DND-41 (cell line): ENCODE results near the gene RAC2.

Source experiments
- ATAC-seq: fragments of 200-7000 bp; cut with Tn5 transposase; 3 replicates; pipeline ENCODE4 v1.9.1; 2021; ENCODE audit warnings: low read depth; ENCODE audit not compliant: insufficient read depth
- DNase-seq: peaks from one replicate; pipeline ENCODE4 v3.0.0-alpha.2; 2020
- H2AFZ ChIP-seq: 2 replicates; pipeline ENCODE4 v1.6.0; 2012; ENCODE audit warnings: low read depth, low read length
- H3K27ac ChIP-seq: 2 replicates; pipeline ENCODE4 v1.5.1; 2012; ENCODE audit warnings: low read length, inconsistent platforms
- H3K27me3 ChIP-seq: fragments of 200-600 bp; sonication (generic); 2 replicates; pipeline ENCODE4 v1.6.0; 2012; ENCODE audit warnings: low read length, mild to moderate bottlenecking, inconsistent platforms; ENCODE audit not compliant: insufficient read depth, poor library complexity
- H3K36me3 ChIP-seq: 2 replicates; pipeline ENCODE4 v1.5.1; 2012; ENCODE audit warnings: low read length, inconsistent platforms; ENCODE audit not compliant: insufficient read depth
- H3K4me1 ChIP-seq: 2 replicates; pipeline ENCODE4 v1.5.1; 2012; ENCODE audit warnings: mild to moderate bottlenecking, low read length; ENCODE audit not compliant: insufficient read depth
- H3K4me2 ChIP-seq: 2 replicates; pipeline ENCODE4 v1.6.0; 2012; ENCODE audit warnings: mild to moderate bottlenecking, moderate library complexity, low read length, inconsistent platforms; ENCODE audit not compliant: insufficient read depth
- H3K4me3 ChIP-seq, 2 experiments: fragments of 200-600 bp in 1 of 2; shearing (Covaris generic) in 1 of 2; 2 replicates each; pipeline ENCODE4 v1.5.1; 2012 to 2016; ENCODE audit warnings: inconsistent platforms in 2 of 2, low read length in 2 of 2, mild to moderate bottlenecking in 2 of 2, low read depth in 1 of 2, moderate library complexity in 1 of 2
- H3K79me2 ChIP-seq: 2 replicates; pipeline ENCODE4 v1.6.0; 2012; ENCODE audit warnings: low read length, inconsistent platforms; ENCODE audit not compliant: insufficient read depth
- H3K9ac ChIP-seq: 2 replicates; pipeline ENCODE4 v1.6.0; 2012; ENCODE audit warnings: low read depth, mild to moderate bottlenecking, inconsistent platforms, low read length, moderate library complexity
- H3K9me3 ChIP-seq: 2 replicates; pipeline ENCODE4 v1.5.1; 2012; ENCODE audit warnings: low read length, moderate library complexity, mild to moderate bottlenecking, inconsistent platforms; ENCODE audit not compliant: insufficient read depth, severe bottlenecking
- H4K20me1 ChIP-seq: 2 replicates; pipeline ENCODE4 v1.6.0; 2012; ENCODE audit warnings: low read length; ENCODE audit not compliant: insufficient read depth
- EZH2 ChIP-seq: IDR thresholded peaks from 3 replicates; pipeline ENCODE4 v1.6.1; 2012; ENCODE audit warnings: borderline replicate concordance, low read depth, mild to moderate bottlenecking, moderate library complexity, low read length, inconsistent platforms; ENCODE audit not compliant: severe bottlenecking
- TF ChIP-seq, protein P1 (sequence below): IDR thresholded peaks from 2 replicates; pipeline ENCODE4 v1.5.1; 2012; ENCODE audit warnings: borderline replicate concordance, low read length, moderate library complexity, mild to moderate bottlenecking; ENCODE audit not compliant: poor library complexity, severe bottlenecking; ENCODE audit errors: extremely low read depth

RAC2 gene

DNA sequence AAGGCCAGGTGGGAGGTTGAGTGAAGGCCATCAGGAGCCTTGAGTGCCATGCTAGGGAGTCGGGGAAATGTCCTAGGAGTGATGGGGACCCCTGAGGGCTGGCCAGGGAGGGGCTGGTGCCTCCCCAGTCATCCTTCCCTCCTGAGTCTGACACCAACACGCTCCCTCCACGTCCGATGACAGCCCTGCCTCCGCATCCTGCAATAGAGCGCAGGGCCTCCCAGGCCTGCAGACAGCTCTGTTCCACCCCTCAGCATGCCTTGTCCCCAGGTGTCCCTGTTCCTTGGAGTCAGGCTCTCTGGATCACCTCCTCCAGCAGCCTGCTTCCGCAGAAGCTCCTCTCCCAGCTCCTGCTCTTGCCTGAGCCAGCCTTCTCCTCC, 3.1 kb downstream of the RAC2 start:
- Histone ChIP-seq H3K4me2 (peak overlapping the region; percentile 87; the same call in 1 of the 2 replicates), H4K20me1 (peaks cover 58% of the 10 kb centered on the region), H3K79me2 (peaks cover 75% of the 10 kb centered on the region), H3K4me1 (peaks cover 66% of the 10 kb centered on the region), H3K36me3 (peaks cover 58% of the 10 kb centered on the region), H2AFZ (no peak overlapping the region), H3K9ac (peak overlapping the region; percentile 79; the same call in 1 of the 2 replicates), H3K27ac (peak overlapping the region; percentile 94), H3K4me3 (no peak overlapping the region), H3K27me3 (no peaks in the 10 kb centered on the region), H3K9me3 (no peaks in the 10 kb centered on the region)
- DNase-seq (no peak), ATAC-seq (no peak)
- TF ChIP-seq EZH2, result no peak
- TF ChIP-seq, protein P1, sequence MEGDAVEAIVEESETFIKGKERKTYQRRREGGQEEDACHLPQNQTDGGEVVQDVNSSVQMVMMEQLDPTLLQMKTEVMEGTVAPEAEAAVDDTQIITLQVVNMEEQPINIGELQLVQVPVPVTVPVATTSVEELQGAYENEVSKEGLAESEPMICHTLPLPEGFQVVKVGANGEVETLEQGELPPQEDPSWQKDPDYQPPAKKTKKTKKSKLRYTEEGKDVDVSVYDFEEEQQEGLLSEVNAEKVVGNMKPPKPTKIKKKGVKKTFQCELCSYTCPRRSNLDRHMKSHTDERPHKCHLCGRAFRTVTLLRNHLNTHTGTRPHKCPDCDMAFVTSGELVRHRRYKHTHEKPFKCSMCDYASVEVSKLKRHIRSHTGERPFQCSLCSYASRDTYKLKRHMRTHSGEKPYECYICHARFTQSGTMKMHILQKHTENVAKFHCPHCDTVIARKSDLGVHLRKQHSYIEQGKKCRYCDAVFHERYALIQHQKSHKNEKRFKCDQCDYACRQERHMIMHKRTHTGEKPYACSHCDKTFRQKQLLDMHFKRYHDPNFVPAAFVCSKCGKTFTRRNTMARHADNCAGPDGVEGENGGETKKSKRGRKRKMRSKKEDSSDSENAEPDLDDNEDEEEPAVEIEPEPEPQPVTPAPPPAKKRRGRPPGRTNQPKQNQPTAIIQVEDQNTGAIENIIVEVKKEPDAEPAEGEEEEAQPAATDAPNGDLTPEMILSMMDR, result no peak

DNA sequence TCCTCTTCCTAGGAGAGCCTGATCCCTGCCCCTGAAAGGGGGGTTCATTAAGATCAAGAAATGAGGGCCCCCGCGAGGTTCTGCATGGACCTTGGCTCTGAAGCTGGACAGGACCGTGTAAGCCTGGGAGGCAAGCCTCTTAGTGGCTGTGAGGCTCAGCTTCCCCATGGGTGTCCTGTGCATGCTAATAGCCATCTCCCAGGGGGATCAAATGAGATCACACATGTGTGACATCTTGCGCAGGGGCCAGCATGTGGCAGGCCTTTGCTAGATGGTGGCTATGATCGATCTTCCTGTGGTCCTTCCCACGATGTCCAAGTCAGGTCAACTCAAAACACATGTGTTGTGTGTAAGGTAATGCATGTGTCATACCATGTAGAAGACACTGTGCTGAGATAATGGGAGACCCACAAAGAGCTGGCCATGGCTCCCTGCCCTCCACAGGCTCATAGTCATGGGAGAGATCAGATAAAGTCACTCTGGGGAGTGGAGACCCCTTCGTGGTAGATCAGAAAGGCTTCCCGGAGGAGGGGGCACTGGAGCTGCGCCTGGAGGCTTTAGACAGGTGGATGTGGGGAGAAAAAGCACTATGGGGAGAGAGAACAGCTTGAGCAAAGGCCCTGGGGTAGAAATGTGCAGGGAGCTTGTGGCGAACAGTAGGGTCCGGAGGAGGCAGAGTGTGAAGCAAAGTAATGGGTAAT, 3.7 kb downstream of the RAC2 start:
- no peak overlapping the region; the same call in 1 of the 2 replicates for H3K9ac ChIP-seq

DNA sequence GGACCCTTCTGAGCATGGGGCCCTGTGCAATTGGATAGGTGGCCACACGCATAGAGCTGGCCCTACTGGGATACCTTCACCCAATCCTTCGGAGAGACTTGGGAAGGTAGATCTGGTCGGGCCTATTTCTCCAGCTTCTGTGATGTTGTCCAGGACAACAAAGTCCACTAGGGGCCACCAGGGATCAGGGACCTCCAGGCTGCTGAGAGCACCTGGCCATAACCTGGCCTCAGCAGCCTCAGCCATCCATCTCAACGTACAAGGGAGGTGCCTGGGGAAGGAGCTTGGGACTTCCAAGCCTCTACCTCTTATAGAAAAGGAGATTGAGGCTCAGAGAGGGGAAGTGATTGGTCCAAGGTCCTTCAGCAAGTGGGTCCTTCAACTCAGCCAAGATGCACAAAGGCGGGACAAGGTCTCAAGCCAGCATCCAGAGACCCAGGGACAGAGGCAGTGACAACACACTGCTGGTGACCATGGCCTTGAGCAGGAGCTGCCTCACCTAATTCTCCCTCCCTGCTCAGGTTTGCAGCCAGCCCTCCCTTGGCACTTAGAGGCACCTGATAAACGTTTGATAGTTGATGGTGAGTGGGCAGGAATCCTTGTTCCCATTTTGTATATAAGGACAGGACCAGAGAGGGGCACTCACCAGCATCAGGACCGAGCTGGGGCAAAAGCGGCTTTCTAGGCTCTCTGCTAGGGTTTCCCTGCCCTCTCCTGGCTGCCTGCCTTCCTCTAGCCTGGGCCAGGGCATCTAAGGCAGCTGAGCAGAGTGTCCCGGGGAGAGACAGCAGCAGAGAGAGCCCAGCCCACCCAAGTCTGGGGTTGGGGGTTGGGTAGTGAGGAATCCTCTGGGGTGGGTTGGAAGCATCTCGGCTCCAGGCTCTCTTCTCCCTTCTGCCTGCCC, 4.5 kb downstream of the RAC2 start:
- Histone ChIP-seq H3K27ac (peak overlapping the region; percentile 30), H3K4me2 (no peak overlapping the region), H3K4me3 (no peak overlapping the region), H3K4me1 (peaks cover 71% of the 10 kb centered on the region), H3K9ac (no peak overlapping the region), H3K9me3 (no peaks in the 10 kb centered on the region), H2AFZ (no peak overlapping the region), H3K79me2 (peaks cover 88% of the 10 kb centered on the region), H3K36me3 (peaks cover 72% of the 10 kb centered on the region), H3K27me3 (no peaks in the 10 kb centered on the region), H4K20me1 (peaks cover 71% of the 10 kb centered on the region)
- ATAC-seq, result no peak
- DNase-seq, result no peak
- TF ChIP-seq, protein P1, result no peak

More for the DNA sequence above, 3.7 kb downstream of the RAC2 start:
- Histone ChIP-seq H2AFZ (no peak overlapping the region), H3K27ac (peak overlapping the region; percentile 94; the same call in 1 of the 2 replicates), H3K27me3 (no peaks in the 10 kb centered on the region), H3K4me2 (no peak overlapping the region), H3K4me1 (peaks cover 70% of the 10 kb centered on the region), H3K9me3 (no peaks in the 10 kb centered on the region), H3K36me3 (peaks cover 64% of the 10 kb centered on the region), H3K4me3 (no peak overlapping the region), H3K79me2 (peaks cover 80% of the 10 kb centered on the region), H4K20me1 (peaks cover 63% of the 10 kb centered on the region)
- TF ChIP-seq, protein P1, result no peak
- no peak for TF ChIP-seq EZH2
- no peak for DNase-seq
- ATAC-seq, result no peak
